ENCODE results near the gene FABP2. TPM values are rescaled to one million over a fixed set of nuclear protein-coding genes. Genes with fewer than 3 reads are reported as not detected.
"Not testable (repeated sequence)": the region's sequence is repeated elsewhere in the genome, so short reads cannot be mapped to it uniquely, and the experiment has no call there.

The FABP2 gene
- total RNA-seq, 2 experiments from 2014 or later, result not detected

GRCh38 chr4:119339895-119340294 lies 18.0 kb upstream of the FABP2 start:
- H3K4me3 Mint-ChIP-seq; H3K9me3 Mint-ChIP-seq; intact Hi-C loops (cut with micrococcal nuclease); H3K36me3 Mint-ChIP-seq; DNase-seq; H3K27me3 Mint-ChIP-seq; POLR2A ChIA-PET; H3K4me1 Mint-ChIP-seq (ENCODE audit: low read depth); H3K27ac Mint-ChIP-seq; CTCF ChIA-PET: not testable (repeated sequence)

GRCh38 chr4:119337010-119337409 lies 15.1 kb upstream of the FABP2 start:
- no peaks in the 10 kb centered on the region for H3K36me3 Mint-ChIP-seq
- H3K4me1 Mint-ChIP-seq (ENCODE audit: low read depth), result no peaks in the 10 kb centered on the region
- POLR2A ChIA-PET, result no interaction called here
- CTCF ChIA-PET, result no interaction called here
- no peak overlapping the region for H3K4me3 Mint-ChIP-seq
- H3K27ac Mint-ChIP-seq, result no peak overlapping the region
- intact Hi-C loops (cut with micrococcal nuclease), result no loop called here
- no peaks in the 10 kb centered on the region for H3K9me3 Mint-ChIP-seq
- peaks cover 2% of the 10 kb centered on the region for H3K27me3 Mint-ChIP-seq
- DNase-seq, result no peak

GRCh38 chr4:119336332-119336979 lies 14.5 kb upstream of the FABP2 start:
- intact Hi-C loops (cut with micrococcal nuclease); H3K4me1 Mint-ChIP-seq (ENCODE audit: low read depth); H3K36me3 Mint-ChIP-seq; H3K27me3 Mint-ChIP-seq; CTCF ChIA-PET; H3K27ac Mint-ChIP-seq; POLR2A ChIA-PET; H3K9me3 Mint-ChIP-seq; H3K4me3 Mint-ChIP-seq; DNase-seq: not testable (repeated sequence)

- ChIA-PET CTCF (no interaction called here), POLR2A (no interaction called here)
- Mint-ChIP-seq H3K4me3 (no peak overlapping the region), H3K27me3 (peaks cover 9% of the 10 kb centered on the region), H3K36me3 (no peaks in the 10 kb centered on the region), H3K9me3 (no peaks in the 10 kb centered on the region), H3K4me1 (ENCODE audit: low read depth) (no peaks in the 10 kb centered on the region), H3K27ac (no peak overlapping the region)
- no peak for DNase-seq
- intact Hi-C loops (cut with micrococcal nuclease), result no loop called here
Measured at GRCh38 chr4:119329835-119330620, 8.1 kb upstream of the FABP2 start.

GRCh38 chr4:119328695-119329094 lies 6.8 kb upstream of the FABP2 start:
- ChIA-PET POLR2A (no interaction called here), CTCF (no interaction called here)
- H3K27me3 Mint-ChIP-seq, result peaks cover 9% of the 10 kb centered on the region
- H3K36me3 Mint-ChIP-seq, result no peaks in the 10 kb centered on the region
- H3K4me1 Mint-ChIP-seq (ENCODE audit: low read depth), result no peaks in the 10 kb centered on the region
- H3K27ac Mint-ChIP-seq, result no peak overlapping the region
- DNase-seq, result no peak
- intact Hi-C loops (cut with micrococcal nuclease), result no loop called here
- H3K4me3 Mint-ChIP-seq, result no peak overlapping the region
- no peaks in the 10 kb centered on the region for H3K9me3 Mint-ChIP-seq

GRCh38 chr4:119317990-119318389 lies 3.9 kb downstream of the FABP2 start:
- Mint-ChIP-seq H3K36me3 (no peaks in the 10 kb centered on the region), H3K4me1 (ENCODE audit: low read depth) (no peaks in the 10 kb centered on the region), H3K9me3 (no peaks in the 10 kb centered on the region), H3K27ac (no peak overlapping the region), H3K27me3 (peaks cover 6% of the 10 kb centered on the region), H3K4me3 (no peak overlapping the region)
- POLR2A ChIA-PET, result no interaction called here
- DNase-seq, result no peak
- intact Hi-C loops (cut with micrococcal nuclease), result loop anchor here (10.0 kb wide), 1 partner anchor 57 kb away; no protein-coding TSS in a partner anchor
- CTCF ChIA-PET, result interaction anchor here (0.6 kb wide), 1 partner anchor 231 kb away, joined by 3 read pairs; no protein-coding TSS in a partner anchor

GRCh38 chr4:119315036-119315435 lies 6.9 kb downstream of the FABP2 start:
- CTCF ChIA-PET, result interaction anchor here (0.9 to 1.1 kb wide), 2 partner anchors 178 to 312 kb away, joined by 3 read pairs; no protein-coding TSS in a partner anchor

GRCh38 chr4:119314356-119314755 lies 7.6 kb downstream of the FABP2 start:
- no peak overlapping the region for H3K27ac Mint-ChIP-seq
- intact Hi-C loops (cut with micrococcal nuclease), result loop anchor here (1.0 to 10.0 kb wide), 3 partner anchors 60 to 738 kb away; no protein-coding TSS in a partner anchor
- DNase-seq, result no peak
- H3K36me3 Mint-ChIP-seq, result no peaks in the 10 kb centered on the region
- peaks cover 6% of the 10 kb centered on the region for H3K27me3 Mint-ChIP-seq
- H3K4me1 Mint-ChIP-seq (ENCODE audit: low read depth), result no peaks in the 10 kb centered on the region
- CTCF ChIA-PET, result interaction anchor here (0.9 kb wide), 1 partner anchor 272 kb away, joined by 3 read pairs; no protein-coding TSS in a partner anchor
- POLR2A ChIA-PET, result no interaction called here
- no peak overlapping the region for H3K4me3 Mint-ChIP-seq
- no peaks in the 10 kb centered on the region for H3K9me3 Mint-ChIP-seq

More at GRCh38 chr4:119315036-119315435, 6.9 kb downstream of the FABP2 start:
- H3K4me1 Mint-ChIP-seq (ENCODE audit: low read depth), result no peaks in the 10 kb centered on the region
- H3K4me3 Mint-ChIP-seq, result no peak overlapping the region
- no peak overlapping the region for H3K27ac Mint-ChIP-seq
- no peaks in the 10 kb centered on the region for H3K36me3 Mint-ChIP-seq
- intact Hi-C loops (cut with micrococcal nuclease), result loop anchor here (10.0 kb wide), 1 partner anchor 60 kb away; no protein-coding TSS in a partner anchor
- no peaks in the 10 kb centered on the region for H3K9me3 Mint-ChIP-seq
- H3K27me3 Mint-ChIP-seq, result peaks cover 6% of the 10 kb centered on the region
- no peak for DNase-seq
- POLR2A ChIA-PET, result no interaction called here

GRCh38 chr4:119313237-119313636 lies 8.7 kb downstream of the FABP2 start:
- Mint-ChIP-seq H3K27me3 (peaks cover 6% of the 10 kb centered on the region), H3K4me1 (ENCODE audit: low read depth) (no peaks in the 10 kb centered on the region), H3K36me3 (no peaks in the 10 kb centered on the region), H3K4me3 (no peak overlapping the region), H3K27ac (no peak overlapping the region), H3K9me3 (no peaks in the 10 kb centered on the region)
- CTCF ChIA-PET, result interaction anchor here (0.9 to 1.0 kb wide), 2 partner anchors 271 to 314 kb away, joined by 3 to 4 read pairs; no protein-coding TSS in a partner anchor
- intact Hi-C loops (cut with micrococcal nuclease), result loop anchor here (5.0 to 10.0 kb wide), 2 partner anchors 62 to 739 kb away; no protein-coding TSS in a partner anchor
- DNase-seq, result no peak
- POLR2A ChIA-PET, result no interaction called here

GRCh38 chr4:119310826-119311225 lies 11.1 kb downstream of the FABP2 start:
- DNase-seq, result no peak
- no peaks in the 10 kb centered on the region for H3K36me3 Mint-ChIP-seq
- no peak overlapping the region for H3K4me3 Mint-ChIP-seq
- H3K9me3 Mint-ChIP-seq, result no peaks in the 10 kb centered on the region
- H3K27me3 Mint-ChIP-seq, result peaks cover 6% of the 10 kb centered on the region
- ChIA-PET CTCF (interaction anchor here (1.5 to 2.0 kb wide), 2 partner anchors 268 to 316 kb away, joined by 6 to 7 read pairs; no protein-coding TSS in a partner anchor), POLR2A (no interaction called here)
- no peak overlapping the region for H3K27ac Mint-ChIP-seq
- peaks cover 7% of the 10 kb centered on the region for H3K4me1 Mint-ChIP-seq (ENCODE audit: low read depth)
- intact Hi-C loops (cut with micrococcal nuclease), result loop anchor here (5.0 to 10.0 kb wide), 2 partner anchors 64 to 741 kb away; no protein-coding TSS in a partner anchor

- intact Hi-C loops (cut with micrococcal nuclease), result no loop called here
- no peaks in the 10 kb centered on the region for H3K27me3 Mint-ChIP-seq
- H3K27ac Mint-ChIP-seq, result no peak overlapping the region
- H3K4me1 Mint-ChIP-seq (ENCODE audit: low read depth), result peaks cover 7% of the 10 kb centered on the region
- no peaks in the 10 kb centered on the region for H3K36me3 Mint-ChIP-seq
- no peak for DNase-seq
- no peaks in the 10 kb centered on the region for H3K9me3 Mint-ChIP-seq
- ChIA-PET POLR2A (no interaction called here), CTCF (interaction anchor here (1.1 kb wide), 1 partner anchor 320 kb away, joined by 4 read pairs; no protein-coding TSS in a partner anchor)
- H3K4me3 Mint-ChIP-seq, result no peak overlapping the region
Measured at GRCh38 chr4:119307606-119308005, 14.3 kb downstream of the FABP2 start.

- H3K4me1 Mint-ChIP-seq (ENCODE audit: low read depth), result peaks cover 13% of the 10 kb centered on the region
- no peaks in the 10 kb centered on the region for H3K27me3 Mint-ChIP-seq
- no peak overlapping the region for H3K4me3 Mint-ChIP-seq
- no peak overlapping the region for H3K27ac Mint-ChIP-seq
- H3K9me3 Mint-ChIP-seq, result no peaks in the 10 kb centered on the region
- peaks cover 8% of the 10 kb centered on the region for H3K36me3 Mint-ChIP-seq
- intact Hi-C loops (cut with micrococcal nuclease), result no loop called here
- CTCF ChIA-PET, result no interaction called here
- POLR2A ChIA-PET, result no interaction called here
- no peak for DNase-seq
Measured at GRCh38 chr4:119304431-119304830, 17.5 kb downstream of the FABP2 start.

All from activated CD4-positive, alpha-beta memory T cell treated with anti-CD3 and anti-CD28 coated beads for 36 hours (primary cell).